Lung (tissue), 12 donors: ENCODE data around the gene SLC16A10. TPM values are rescaled to one million over a fixed set of nuclear protein-coding genes. Genes with fewer than 3 reads are reported as not detected.
"Not testable (repeated sequence)": the region's sequence is repeated elsewhere in the genome, so short reads cannot be mapped to it uniquely, and the experiment has no call there.

ENCODE experiments used
- ATAC-seq: fragments of 200-7000 bp; cut with Tn5 transposase; one replicate; pipeline ENCODE4 v1.9.1; 2020; ENCODE audit warnings: moderate number of reproducible peaks; ENCODE audit not compliant: insufficient read depth, low FRiP score
- DNase-seq, 3 donors: peaks; one replicate each; pipeline ENCODE4 v3.0.0-alpha.2; 2013 to 2017
- H3K27ac ChIP-seq, 2 donors: one replicate each; pipeline ENCODE4 v1.5.1; 2013; ENCODE audit warnings: mild to moderate bottlenecking in 2 of 2, moderate library complexity in 2 of 2, control low read depth in 1 of 2, inconsistent platforms in 1 of 2, low read depth in 1 of 2, low read length in 1 of 2
- H3K27me3 ChIP-seq, 3 donors: one replicate each; pipeline ENCODE4 v1.5.1; 2013; ENCODE audit warnings: low read length in 2 of 3; ENCODE audit not compliant: control insufficient read depth in 3 of 3, insufficient read depth in 3 of 3
- H3K36me3 ChIP-seq, 4 donors: one replicate each; pipeline ENCODE4 v1.5.1; 2013; ENCODE audit warnings: low read length in 4 of 4, mild to moderate bottlenecking in 1 of 4, moderate library complexity in 1 of 4; ENCODE audit not compliant: control insufficient read depth in 4 of 4, insufficient read depth in 4 of 4
- H3K4me1 ChIP-seq, 5 donors: one replicate each; pipeline ENCODE4 v1.5.1; 2013; ENCODE audit warnings: low read length in 5 of 5, mild to moderate bottlenecking in 2 of 5, moderate library complexity in 1 of 5; ENCODE audit not compliant: control insufficient read depth in 5 of 5, insufficient read depth in 5 of 5
- H3K4me3 ChIP-seq: one replicate; pipeline ENCODE4 v1.5.1; 2013; ENCODE audit warnings: mild to moderate bottlenecking, control low read depth, moderate library complexity
- H3K9ac ChIP-seq, 2 donors: one replicate each; pipeline ENCODE4 v1.5.1; 2013; ENCODE audit warnings: low read length in 2 of 2, control low read depth in 1 of 2; ENCODE audit not compliant: insufficient read depth in 1 of 2
- H3K9me3 ChIP-seq, 4 donors: one replicate each; pipeline ENCODE4 v1.5.1; 2013; ENCODE audit warnings: low read length in 3 of 4, mild to moderate bottlenecking in 1 of 4, moderate library complexity in 1 of 4; ENCODE audit not compliant: control insufficient read depth in 4 of 4, insufficient read depth in 3 of 4
- CTCF ChIP-seq: IDR thresholded peaks from 2 replicates; pipeline ENCODE4 v1.5.1; 2012; ENCODE audit warnings: mild to moderate bottlenecking; ENCODE audit errors: control extremely low read depth, extremely low read depth
- WGBS, 2 donors: extraction: QIAGEN DNeasy Blood & Tissue Kit; methylation state at CpG; one replicate each; pipeline ENCODE4 v1.1.7; 2013; 5-methylcytosine and 5-hydroxymethylcytosine counted together
- polyA plus RNA-seq, 2 donors: library from polyadenylated mRNA; stranded (reverse); fragments of 200-250 nt; gene quantifications; one replicate each; pipeline ENCODE4 v1.2.1, GENCODE V29; 2013
- total RNA-seq, 2 donors: library from RNA; depleted of rRNA in 1 of 2; stranded (reverse); fragments of >200 nt in 1 of 2; gene quantifications; one replicate each; pipeline ENCODE4 v1.2.1, GENCODE V29; 2014 to 2021
- donor health status: control.
- donor health status: control.
- donor health status: Bipolar disorder and iron deficiency.
- donor health status: healthy.
- donor health status: DM: yes; HTN: yes; CAD: no.

The SLC16A10 gene
- total and polyA plus RNA-seq, 4 donors, result 2.0 to 10.5 (median 9.6) TPM

GRCh38 chr6:111252726-111253125, 165.4 kb downstream of the SLC16A10 start:
- ATAC-seq, result no peak

DNA sequence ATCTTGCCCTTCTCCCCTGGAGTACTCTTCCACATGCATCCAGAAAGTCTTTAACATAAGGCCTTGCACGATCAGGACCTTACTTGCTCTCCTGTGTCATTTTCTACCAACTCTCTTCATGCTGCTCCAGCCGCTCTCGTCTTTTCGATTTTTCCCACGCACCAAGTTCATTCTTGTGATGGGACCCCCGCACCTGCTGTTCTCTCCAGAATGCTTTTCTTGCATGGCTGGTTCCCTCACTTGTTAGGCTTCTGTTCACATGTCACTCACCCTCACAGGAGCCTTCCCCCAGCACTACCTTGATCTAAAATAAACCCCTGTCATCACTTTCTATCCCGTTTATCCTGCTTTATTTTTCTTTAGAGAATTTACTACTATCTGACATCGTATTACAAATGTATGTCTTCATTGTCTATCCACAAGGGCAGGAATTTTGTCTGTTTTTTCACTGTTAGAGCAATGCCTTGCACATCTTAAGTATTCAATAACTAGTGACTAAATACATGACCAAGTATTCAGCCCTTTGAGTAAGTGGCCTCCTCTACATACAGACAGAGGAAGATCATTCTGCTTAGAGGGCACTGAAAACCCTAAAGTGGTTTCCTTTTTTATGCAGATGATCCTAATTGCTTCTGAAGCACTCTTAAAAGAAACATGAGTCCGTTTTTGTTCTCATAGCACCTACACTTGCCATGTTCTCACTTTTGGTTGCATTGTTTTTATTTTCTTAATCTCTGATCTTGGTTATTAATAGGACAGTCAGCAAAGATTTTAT, 166.9 kb downstream of the SLC16A10 start:
- Histone ChIP-seq H3K4me1 (peaks cover 0 to 5% (median 0%) of the 10 kb centered on the region in 5 donors), H3K27me3 (peaks cover 0 to 10% (median 9%) of the 10 kb centered on the region in 3 donors), H3K27ac (no peak overlapping the region), H3K4me3 (no peak overlapping the region), H3K36me3 (no peaks in the 10 kb centered on the region), H3K9ac (no peak overlapping the region), H3K9me3 (no peaks in the 10 kb centered on the region)
- no peak for DNase-seq
- ATAC-seq, result no peak
- TF ChIP-seq CTCF, result no peak
- WGBS, 2 donors, result 82 to 87% methylated on average over 9 of the region's 9 CpGs

More at GRCh38 chr6:111252726-111253125, 165.4 kb downstream of the SLC16A10 start:
- Histone ChIP-seq H3K9ac (no peak overlapping the region), H3K9me3 (no peaks in the 10 kb centered on the region), H3K27me3 (peaks cover 0 to 10% (median 9%) of the 10 kb centered on the region in 3 donors), H3K4me1 (peaks cover 0 to 5% (median 0%) of the 10 kb centered on the region in 5 donors), H3K27ac (no peak overlapping the region), H3K4me3 (no peak overlapping the region), H3K36me3 (no peaks in the 10 kb centered on the region)
- no peak for TF ChIP-seq CTCF
- 89 to 90% methylated on average over 3 of the region's 3 CpGs for WGBS, 2 donors
- DNase-seq, result no peak

DNA sequence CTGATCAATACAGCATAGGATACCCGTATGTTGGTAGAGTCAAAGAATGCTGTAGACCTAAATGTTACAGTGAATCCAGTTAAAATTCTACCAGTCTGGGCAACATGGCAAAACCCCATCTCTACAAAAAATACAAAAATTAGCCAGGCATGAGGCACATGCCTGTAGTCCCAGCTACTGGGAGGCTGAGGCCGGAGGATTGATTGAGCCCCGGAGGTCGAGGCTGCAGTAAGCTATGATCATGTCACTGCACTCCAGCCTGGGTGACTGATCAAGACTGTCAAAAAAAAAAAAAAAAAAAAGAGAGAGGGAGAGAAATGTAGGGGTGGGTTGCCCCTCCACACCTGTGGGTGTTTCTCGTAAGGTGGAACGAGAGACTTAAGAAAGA, 167.5 kb downstream of the SLC16A10 start:
- no peak overlapping the region for H3K27ac ChIP-seq
- H3K4me3 ChIP-seq, result no peak overlapping the region
- no peak overlapping the region for H3K9ac ChIP-seq
- DNase-seq (no peak), ATAC-seq (no peak)
- H3K4me1 ChIP-seq, result peaks cover 0 to 4% (median 0%) of the 10 kb centered on the region in 5 donors
- no peaks in the 10 kb centered on the region for H3K9me3 ChIP-seq
- 90 to 92% methylated on average over 6 of the region's 6 CpGs for WGBS, 2 donors
- no peaks in the 10 kb centered on the region for H3K36me3 ChIP-seq
- TF ChIP-seq CTCF, result no peak
- peaks cover 0 to 10% (median 9%) of the 10 kb centered on the region in 3 donors for H3K27me3 ChIP-seq

DNA sequence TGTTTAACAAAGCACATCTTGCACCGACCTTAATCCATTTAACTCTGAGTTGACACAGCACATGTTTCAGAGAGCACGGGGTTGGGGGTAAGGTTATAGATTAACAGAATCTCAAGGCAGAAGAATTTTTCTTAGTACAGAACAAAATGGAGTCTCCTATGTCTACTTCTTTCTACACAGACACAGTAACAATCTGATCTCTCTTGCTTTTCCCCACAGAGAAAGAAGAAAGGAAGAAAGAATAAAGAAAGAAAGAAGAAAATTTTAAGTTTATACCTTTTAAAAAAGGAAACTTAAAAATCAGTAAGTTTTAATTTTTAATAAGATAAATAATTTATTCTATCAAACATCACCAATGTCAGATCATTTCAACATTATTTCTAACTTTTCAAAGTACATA, 168.5 kb downstream of the SLC16A10 start:
- H3K27me3 ChIP-seq, result peaks cover 0 to 10% (median 9%) of the 10 kb centered on the region in 3 donors
- not testable (repeated sequence) for ATAC-seq, DNase-seq, H3K4me3 ChIP-seq, H3K36me3 ChIP-seq, H3K9me3 ChIP-seq, H3K9ac ChIP-seq, H3K27ac ChIP-seq, H3K4me1 ChIP-seq
- WGBS, 2 donors, result 42 to 47% methylated on average over 2 of the region's 2 CpGs
